Subcutaneous abdominal adipose tissue (tissue), 5 donors: ENCODE measurements around the gene CNGA3.

Source experiments
- H3K27ac ChIP-seq: one replicate; pipeline ENCODE4 v1.7.0; 2013; ENCODE audit warnings: low read depth, mild to moderate bottlenecking, inconsistent platforms, low read length, moderate library complexity
- H3K27me3 ChIP-seq, 5 donors: one replicate each; pipeline ENCODE4 v1.7.0; 2013; ENCODE audit warnings: low read length in 5 of 5, inconsistent platforms in 1 of 5; ENCODE audit not compliant: control insufficient read depth in 5 of 5, insufficient read depth in 4 of 5
- H3K36me3 ChIP-seq, 5 donors: one replicate each; pipeline ENCODE4 v1.7.0; 2013; ENCODE audit warnings: low read length in 5 of 5; ENCODE audit not compliant: control insufficient read depth in 5 of 5, insufficient read depth in 5 of 5
- H3K4me1 ChIP-seq, 5 donors: one replicate each; pipeline ENCODE4 v1.7.0; 2013; ENCODE audit warnings: low read length in 5 of 5, mild to moderate bottlenecking in 3 of 5, moderate library complexity in 1 of 5; ENCODE audit not compliant: control insufficient read depth in 5 of 5, insufficient read depth in 5 of 5
- H3K4me3 ChIP-seq, 5 donors: one replicate each; pipeline ENCODE4 v1.7.0; 2013; ENCODE audit warnings: low read length in 5 of 5, low read depth in 1 of 5
- H3K9ac ChIP-seq, 5 donors: one replicate each; pipeline ENCODE4 v1.7.0; 2013; ENCODE audit warnings: low read length in 5 of 5, mild to moderate bottlenecking in 4 of 5, moderate library complexity in 3 of 5
- H3K9me3 ChIP-seq, 5 donors: one replicate each; pipeline ENCODE4 v1.7.0; 2013; ENCODE audit warnings: low read length in 5 of 5; ENCODE audit not compliant: control insufficient read depth in 5 of 5
- donor health status: healthy.
- donor health status: healthy.
- donor health status: healthy.
- donor health status: healthy.
- donor health status: healthy.

CNGA3 gene

DNA sequence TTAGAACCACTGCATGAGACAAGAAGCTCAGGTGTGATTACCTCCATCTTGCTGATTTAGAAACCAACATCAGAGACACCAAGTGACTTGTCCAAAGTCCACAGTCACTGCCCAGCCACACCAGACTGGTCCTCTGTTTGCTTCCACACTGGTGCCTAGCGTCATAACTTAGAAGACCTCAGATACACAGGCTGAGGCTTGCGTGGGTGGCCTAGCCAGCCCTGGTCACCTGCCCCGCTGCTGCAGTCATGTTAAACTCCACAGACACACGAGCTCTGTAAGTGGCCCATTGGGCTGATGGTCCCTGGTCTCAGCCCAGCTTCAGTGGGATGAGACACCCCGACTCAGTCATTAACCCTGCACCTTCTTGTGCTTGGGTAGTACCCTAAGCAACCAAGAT lies 47.1 kb downstream of the CNGA3 start:
- H3K9me3 ChIP-seq, result no peaks in the 10 kb centered on the region
- H3K36me3 ChIP-seq, result no peaks in the 10 kb centered on the region
- peaks cover 0 to 7% (median 4%) of the 10 kb centered on the region in 5 donors for H3K27me3 ChIP-seq
- no peak overlapping the region for H3K27ac ChIP-seq
- H3K4me3 ChIP-seq, result no peak overlapping the region
- H3K9ac ChIP-seq, result no peak overlapping the region
- no peaks in the 10 kb centered on the region for H3K4me1 ChIP-seq

DNA sequence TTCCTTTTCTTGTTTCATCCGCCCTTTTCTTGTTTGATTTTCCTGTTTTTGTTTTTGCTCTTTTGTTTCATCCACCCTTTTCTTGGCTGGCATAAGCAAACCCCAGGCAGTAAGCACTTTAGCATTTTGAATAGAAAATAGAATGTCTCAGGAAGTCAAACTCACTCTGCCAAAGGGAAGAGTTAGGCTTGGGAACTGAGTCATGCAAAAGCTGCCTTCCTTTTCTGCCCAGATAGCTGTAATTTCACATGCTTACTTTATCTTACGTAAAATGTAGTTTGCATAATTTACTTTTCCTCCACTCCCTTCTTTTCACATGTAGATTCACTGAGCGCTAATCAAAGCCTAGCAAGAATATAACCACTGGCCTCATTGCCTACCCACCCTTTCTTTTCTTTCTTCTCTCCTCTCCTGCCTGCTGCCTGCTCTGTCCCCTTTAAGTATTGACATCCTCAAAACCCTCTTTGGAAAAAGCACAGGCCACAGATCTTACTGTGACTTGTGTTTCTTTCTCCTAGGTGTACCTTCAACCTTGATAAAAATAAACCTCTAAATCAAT lies 48.4 kb downstream of the CNGA3 start:
- H3K9ac ChIP-seq, result no peak overlapping the region

DNA sequence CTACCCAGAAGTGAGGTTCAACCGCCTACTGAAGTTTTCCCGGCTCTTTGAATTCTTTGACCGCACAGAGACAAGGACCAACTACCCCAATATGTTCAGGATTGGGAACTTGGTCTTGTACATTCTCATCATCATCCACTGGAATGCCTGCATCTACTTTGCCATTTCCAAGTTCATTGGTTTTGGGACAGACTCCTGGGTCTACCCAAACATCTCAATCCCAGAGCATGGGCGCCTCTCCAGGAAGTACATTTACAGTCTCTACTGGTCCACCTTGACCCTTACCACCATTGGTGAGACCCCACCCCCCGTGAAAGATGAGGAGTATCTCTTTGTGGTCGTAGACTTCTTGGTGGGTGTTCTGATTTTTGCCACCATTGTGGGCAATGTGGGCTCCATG lies 49.7 kb downstream of the CNGA3 start:
- Histone ChIP-seq H3K9me3 (no peaks in the 10 kb centered on the region), H3K9ac (no peak overlapping the region), H3K4me3 (no peak overlapping the region), H3K27ac (no peak overlapping the region), H3K27me3 (peaks cover 0 to 7% (median 4%) of the 10 kb centered on the region in 5 donors), H3K36me3 (no peaks in the 10 kb centered on the region), H3K4me1 (no peaks in the 10 kb centered on the region)

More for the DNA sequence above, 48.4 kb downstream of the CNGA3 start:
- H3K27me3 ChIP-seq, result peaks cover 0 to 7% (median 5%) of the 10 kb centered on the region in 5 donors
- no peaks in the 10 kb centered on the region for H3K4me1 ChIP-seq
- H3K27ac ChIP-seq, result no peak overlapping the region
- H3K4me3 ChIP-seq, result no peak overlapping the region
- no peaks in the 10 kb centered on the region for H3K9me3 ChIP-seq
- no peaks in the 10 kb centered on the region for H3K36me3 ChIP-seq

DNA sequence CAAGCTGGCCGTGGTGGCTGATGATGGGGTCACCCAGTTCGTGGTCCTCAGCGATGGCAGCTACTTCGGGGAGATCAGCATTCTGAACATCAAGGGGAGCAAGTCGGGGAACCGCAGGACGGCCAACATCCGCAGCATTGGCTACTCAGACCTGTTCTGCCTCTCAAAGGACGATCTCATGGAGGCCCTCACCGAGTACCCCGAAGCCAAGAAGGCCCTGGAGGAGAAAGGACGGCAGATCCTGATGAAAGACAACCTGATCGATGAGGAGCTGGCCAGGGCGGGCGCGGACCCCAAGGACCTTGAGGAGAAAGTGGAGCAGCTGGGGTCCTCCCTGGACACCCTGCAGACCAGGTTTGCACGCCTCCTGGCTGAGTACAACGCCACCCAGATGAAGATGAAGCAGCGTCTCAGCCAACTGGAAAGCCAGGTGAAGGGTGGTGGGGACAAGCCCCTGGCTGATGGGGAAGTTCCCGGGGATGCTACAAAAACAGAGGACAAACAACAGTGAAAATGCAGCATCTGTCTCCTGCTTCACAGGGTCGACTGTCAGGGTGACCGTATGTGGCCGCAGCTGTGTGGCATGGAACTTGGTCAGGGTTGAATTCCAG lies 50.6 kb downstream of the CNGA3 start:
- Histone ChIP-seq H3K9me3 (no peaks in the 10 kb centered on the region), H3K27ac (no peak overlapping the region), H3K4me3 (no peak overlapping the region), H3K9ac (no peak overlapping the region), H3K36me3 (no peaks in the 10 kb centered on the region), H3K4me1 (no peaks in the 10 kb centered on the region), H3K27me3 (peaks cover 0 to 7% (median 4%) of the 10 kb centered on the region in 5 donors)

DNA sequence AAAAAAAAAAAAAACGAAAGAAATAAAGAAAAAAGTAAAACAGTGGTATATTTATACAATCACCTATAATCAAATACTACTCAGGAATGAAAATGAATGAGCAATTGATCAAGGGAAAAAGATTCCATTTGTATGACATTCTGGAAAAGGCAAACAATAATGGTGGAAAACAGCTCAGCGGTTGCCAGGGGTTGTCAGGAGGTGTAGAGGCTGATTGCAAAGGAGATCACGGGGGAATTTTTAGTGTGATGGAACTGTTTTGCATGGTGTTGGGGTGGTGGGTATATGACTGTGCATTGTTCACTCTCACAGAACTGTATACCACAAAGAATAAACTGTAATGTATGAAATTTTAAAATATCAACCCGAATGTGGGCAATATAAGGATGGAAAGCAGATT lies 52.9 kb downstream of the CNGA3 start:
- no peak overlapping the region for H3K9ac ChIP-seq
- no peak overlapping the region for H3K27ac ChIP-seq
- H3K36me3 ChIP-seq, result no peaks in the 10 kb centered on the region
- H3K27me3 ChIP-seq, result peaks cover 0 to 7% (median 6%) of the 10 kb centered on the region in 5 donors
- H3K4me3 ChIP-seq, result no peak overlapping the region
- no peaks in the 10 kb centered on the region for H3K4me1 ChIP-seq
- H3K9me3 ChIP-seq, result no peaks in the 10 kb centered on the region

DNA sequence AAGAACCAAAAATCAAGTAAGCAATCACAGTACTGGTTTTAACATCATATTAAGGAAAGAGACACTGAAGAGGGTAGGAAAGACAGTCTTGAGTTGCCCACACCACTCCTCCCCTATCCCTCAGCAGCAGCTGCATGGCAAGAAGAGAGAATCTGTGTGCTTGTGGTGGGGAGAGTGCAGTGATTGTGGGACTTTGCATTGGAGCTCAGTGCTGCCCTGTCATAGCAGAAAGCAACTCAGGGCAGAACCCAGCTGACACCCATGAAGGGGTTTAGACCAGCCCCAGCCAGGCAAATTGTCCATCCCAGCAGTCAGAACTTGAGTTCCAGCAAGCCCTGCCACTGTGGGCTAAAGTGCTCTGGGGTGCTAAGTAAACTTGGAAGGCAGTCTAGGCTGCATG lies 57.6 kb downstream of the CNGA3 start:
- H3K36me3 ChIP-seq, result no peaks in the 10 kb centered on the region
- no peak overlapping the region for H3K4me3 ChIP-seq
- H3K9ac ChIP-seq, result no peak overlapping the region
- no peak overlapping the region for H3K27ac ChIP-seq
- H3K27me3 ChIP-seq, result peaks cover 0 to 3% (median 0%) of the 10 kb centered on the region in 5 donors
- no peaks in the 10 kb centered on the region for H3K4me1 ChIP-seq
- H3K9me3 ChIP-seq, result no peaks in the 10 kb centered on the region

DNA sequence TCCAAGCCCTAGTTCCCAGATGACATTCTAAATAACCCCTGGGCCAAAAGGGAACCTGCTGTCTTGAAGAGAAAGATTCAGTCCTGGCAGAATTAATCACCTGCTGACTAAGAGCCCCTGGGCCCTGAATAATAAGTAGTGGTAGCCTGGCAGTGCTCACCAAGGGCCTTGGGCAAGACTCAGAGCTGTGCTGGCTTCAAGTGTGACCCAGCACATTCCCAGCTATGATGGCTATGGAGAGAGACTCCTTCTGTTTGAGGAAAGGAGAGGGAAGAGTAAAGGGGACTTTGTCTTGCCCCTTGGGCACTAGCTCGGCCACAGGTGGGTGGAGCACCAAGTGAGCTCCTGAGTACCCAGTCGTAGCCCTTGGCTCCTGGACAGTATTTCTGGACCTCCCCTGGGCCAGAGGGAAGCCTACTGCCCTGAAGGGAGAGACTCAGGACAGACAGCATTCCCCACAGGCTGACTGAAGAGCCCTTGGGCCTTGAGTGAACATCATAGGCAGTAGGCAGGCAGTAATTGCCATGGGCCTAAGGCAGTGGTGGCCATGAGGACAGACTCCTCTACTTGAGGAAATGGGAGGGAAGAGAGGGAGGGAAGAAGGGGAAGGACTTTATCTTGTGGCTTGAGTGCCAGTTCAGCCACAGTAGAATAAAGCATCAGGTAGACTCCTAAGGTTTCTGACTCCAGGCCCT lies 58.4 kb downstream of the CNGA3 start:
- Histone ChIP-seq H3K27me3 (peaks cover 0 to 3% (median 0%) of the 10 kb centered on the region in 5 donors), H3K9ac (no peak overlapping the region), H3K9me3 (no peaks in the 10 kb centered on the region), H3K4me3 (no peak overlapping the region), H3K4me1 (no peaks in the 10 kb centered on the region), H3K27ac (no peak overlapping the region), H3K36me3 (no peaks in the 10 kb centered on the region)

DNA sequence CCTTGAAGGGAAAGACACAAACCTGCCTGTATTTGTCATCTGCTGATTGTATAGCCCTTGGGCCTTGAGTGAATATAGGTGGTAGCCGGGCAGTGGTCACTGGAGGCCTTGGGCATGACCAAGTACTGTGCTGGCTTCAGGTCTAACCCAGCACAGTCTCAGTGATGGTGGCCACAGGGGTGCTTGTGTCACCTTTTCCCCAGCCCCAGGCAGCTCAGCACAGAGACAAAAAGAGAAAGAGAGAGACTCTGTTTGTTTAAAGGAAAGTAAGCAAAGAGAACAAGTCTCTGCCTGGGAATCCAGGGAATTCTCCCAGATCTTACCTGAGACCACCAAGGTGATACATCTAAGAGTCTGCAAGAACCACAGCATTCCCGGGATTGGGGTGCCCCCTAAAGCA lies 59.0 kb downstream of the CNGA3 start:
- H3K4me3 ChIP-seq, result no peak overlapping the region
- H3K9me3 ChIP-seq, result no peaks in the 10 kb centered on the region
- no peak overlapping the region for H3K27ac ChIP-seq
- H3K4me1 ChIP-seq, result no peaks in the 10 kb centered on the region
- H3K36me3 ChIP-seq, result no peaks in the 10 kb centered on the region
- peaks cover 0 to 3% (median 0%) of the 10 kb centered on the region in 5 donors for H3K27me3 ChIP-seq
- no peak overlapping the region for H3K9ac ChIP-seq

DNA sequence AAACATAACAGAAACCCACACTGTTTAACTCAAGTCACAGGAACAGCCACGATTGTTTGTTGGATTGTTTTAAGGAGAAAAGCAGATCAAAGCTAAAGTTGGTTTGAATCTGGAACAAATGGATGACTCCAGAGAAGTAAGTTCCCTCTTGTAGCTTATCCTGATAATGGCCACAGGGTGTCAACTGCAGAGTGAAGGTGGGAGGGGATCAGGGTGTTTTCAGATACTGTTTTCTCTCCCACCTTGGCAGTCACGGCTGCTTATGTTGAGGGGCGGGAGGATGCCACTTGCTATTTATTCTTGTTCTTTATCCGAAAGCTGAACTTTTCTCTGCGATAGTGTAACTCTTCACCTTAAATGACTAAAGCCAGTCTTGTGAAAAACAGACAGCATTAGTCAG lies 61.9 kb downstream of the CNGA3 start:
- H3K9me3 ChIP-seq, result no peaks in the 10 kb centered on the region
- H3K4me3 ChIP-seq, result no peak overlapping the region
- H3K27me3 ChIP-seq, result peaks cover 0 to 3% (median 0%) of the 10 kb centered on the region in 5 donors
- H3K4me1 ChIP-seq, result peaks cover 0 to 3% (median 0%) of the 10 kb centered on the region in 5 donors
- H3K27ac ChIP-seq, result no peak overlapping the region
- no peaks in the 10 kb centered on the region for H3K36me3 ChIP-seq
- no peak overlapping the region for H3K9ac ChIP-seq

DNA sequence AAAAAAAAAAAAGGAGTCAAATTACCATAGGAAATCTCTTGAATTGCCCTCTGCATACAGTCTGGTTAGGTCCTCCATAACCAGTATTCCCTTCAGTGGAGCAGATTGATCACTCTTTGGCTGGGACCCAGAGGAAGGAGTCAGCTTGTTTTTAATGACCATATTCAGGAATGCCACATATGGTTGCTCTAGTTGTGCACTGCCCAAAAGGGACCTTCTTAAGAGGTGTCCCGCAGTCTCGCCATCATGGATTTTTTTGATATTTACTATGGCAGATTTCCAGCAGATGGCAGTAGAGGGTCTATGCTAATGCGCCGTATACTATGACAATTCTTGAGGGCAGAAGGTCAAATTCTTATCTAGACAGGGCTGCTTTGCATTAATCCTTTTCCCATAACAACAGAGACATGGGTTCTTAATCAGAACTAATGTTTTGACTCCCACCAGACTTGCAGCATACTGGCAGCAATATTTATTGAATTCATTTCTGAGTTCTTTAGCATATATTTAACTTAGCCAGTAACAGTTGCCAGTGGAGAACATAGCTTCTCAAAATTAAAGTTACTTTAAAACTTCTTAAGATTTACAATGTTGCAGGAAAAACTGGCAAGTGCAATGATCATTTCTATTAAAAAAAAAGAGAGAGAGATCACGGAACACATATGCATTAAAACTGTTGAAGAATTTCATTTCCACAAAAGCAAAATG lies 66.6 kb downstream of the CNGA3 start:
- H3K36me3 ChIP-seq, result no peaks in the 10 kb centered on the region
- no peak overlapping the region for H3K27ac ChIP-seq
- no peak overlapping the region for H3K4me3 ChIP-seq
- no peak overlapping the region for H3K9ac ChIP-seq
- no peaks in the 10 kb centered on the region for H3K9me3 ChIP-seq
- H3K4me1 ChIP-seq, result peaks cover 0 to 3% (median 0%) of the 10 kb centered on the region in 5 donors
- H3K27me3 ChIP-seq, result no peaks in the 10 kb centered on the region
